GM19468 (cell line): ENCODE data around the gene FYB1.
"Not testable (repeated sequence)": the region's sequence is repeated elsewhere in the genome, so short reads cannot be mapped to it uniquely, and the experiment has no call there.

Experiments
- ATAC-seq: cut with Tn5 transposase; IDR thresholded peaks from one replicate; pipeline ENCODE4 v1.9.1; 2021; ENCODE audit warnings: mild to moderate bottlenecking, moderate library complexity, moderate number of reproducible peaks; ENCODE audit not compliant: unreplicated experiment; ENCODE audit errors: extremely low read depth

FYB1 gene, protein sequence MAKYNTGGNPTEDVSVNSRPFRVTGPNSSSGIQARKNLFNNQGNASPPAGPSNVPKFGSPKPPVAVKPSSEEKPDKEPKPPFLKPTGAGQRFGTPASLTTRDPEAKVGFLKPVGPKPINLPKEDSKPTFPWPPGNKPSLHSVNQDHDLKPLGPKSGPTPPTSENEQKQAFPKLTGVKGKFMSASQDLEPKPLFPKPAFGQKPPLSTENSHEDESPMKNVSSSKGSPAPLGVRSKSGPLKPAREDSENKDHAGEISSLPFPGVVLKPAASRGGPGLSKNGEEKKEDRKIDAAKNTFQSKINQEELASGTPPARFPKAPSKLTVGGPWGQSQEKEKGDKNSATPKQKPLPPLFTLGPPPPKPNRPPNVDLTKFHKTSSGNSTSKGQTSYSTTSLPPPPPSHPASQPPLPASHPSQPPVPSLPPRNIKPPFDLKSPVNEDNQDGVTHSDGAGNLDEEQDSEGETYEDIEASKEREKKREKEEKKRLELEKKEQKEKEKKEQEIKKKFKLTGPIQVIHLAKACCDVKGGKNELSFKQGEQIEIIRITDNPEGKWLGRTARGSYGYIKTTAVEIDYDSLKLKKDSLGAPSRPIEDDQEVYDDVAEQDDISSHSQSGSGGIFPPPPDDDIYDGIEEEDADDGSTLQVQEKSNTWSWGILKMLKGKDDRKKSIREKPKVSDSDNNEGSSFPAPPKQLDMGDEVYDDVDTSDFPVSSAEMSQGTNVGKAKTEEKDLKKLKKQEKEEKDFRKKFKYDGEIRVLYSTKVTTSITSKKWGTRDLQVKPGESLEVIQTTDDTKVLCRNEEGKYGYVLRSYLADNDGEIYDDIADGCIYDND

DNA sequence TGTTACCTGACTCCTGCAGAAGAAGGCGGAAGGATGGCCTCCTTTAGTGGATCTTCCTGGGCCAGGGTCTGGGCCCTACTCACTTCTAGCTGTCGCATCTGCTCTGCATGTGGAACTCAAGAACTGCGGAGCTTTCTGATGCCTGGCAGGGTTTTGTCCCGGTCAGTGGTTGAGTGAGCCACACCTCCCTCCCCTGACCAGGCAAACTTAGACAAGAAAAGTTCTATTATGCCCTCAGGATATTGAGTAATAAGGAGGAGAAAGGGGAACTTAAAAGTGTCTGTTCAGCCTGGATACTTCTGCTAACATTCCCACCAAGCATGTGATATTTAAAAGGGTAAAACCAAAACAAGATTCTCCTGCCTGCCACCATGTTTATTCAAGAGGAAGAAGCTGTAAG lies at the start of gene FYB1:
TSS of gene FYB1 (minus strand) at position 127 of the 400 bp plus-strand sequence. CDS start 16,603 bp downstream, outside the sequence.
- ATAC-seq = no peak

DNA sequence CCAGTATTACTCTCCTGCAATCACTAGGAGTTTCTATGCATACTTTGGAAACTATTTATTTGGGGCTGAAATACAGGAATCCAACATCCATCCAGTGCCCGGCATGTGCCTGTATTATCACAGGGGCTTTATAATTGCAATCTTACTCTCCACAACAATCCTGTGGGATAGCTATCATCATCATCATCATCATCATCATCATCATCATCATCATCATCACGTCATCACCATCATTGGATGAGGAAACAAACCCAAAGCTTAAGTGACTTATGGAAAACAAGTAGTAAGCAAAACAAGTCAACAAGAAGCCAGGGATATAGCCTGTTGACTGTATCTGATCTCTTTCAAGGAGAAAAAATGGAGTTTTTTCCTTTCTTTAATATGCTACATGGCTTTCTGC lies 47.8 kb upstream of the FYB1 start:
- no peak for ATAC-seq

DNA sequence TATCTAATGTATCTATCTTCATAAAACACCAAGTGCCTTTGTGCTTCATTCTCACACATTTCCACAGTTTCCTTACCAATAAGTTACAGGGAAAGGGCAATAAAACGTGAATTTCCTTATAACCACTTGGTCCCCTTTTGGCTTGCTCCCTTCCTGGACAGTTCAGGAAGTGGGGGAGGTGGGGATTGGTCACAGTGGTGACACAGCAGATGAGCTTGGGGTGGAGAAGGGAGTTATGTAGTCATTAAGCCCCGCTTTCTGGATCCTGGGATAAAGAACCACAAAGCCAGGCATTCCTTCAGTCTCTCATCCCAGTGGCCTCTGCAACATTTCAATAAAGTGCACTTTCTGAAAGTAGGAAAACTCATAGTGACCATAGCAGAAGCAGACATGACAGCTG lies 47.1 kb upstream of the FYB1 start:
- no peak for ATAC-seq

DNA sequence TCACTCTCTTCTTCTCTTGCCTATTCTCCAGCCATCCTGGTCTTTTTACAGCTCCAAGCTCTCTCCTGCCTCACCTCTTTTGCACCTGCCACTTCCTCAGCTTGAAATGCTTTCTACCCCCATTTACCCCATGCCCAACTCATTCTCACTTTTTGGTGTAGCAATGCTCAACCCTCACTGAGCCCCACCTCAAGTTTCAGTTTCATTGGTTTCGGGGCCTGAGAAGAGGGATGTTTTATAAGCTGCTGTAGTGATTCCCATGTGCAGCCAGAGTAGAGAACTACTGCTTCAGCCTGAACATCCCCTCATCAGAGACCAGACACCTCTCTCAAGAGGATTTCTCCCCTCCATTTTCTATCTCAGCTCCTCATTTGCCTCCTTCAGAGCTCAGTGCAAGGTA lies 45.2 kb upstream of the FYB1 start:
- peak; percentile 48 for ATAC-seq

DNA sequence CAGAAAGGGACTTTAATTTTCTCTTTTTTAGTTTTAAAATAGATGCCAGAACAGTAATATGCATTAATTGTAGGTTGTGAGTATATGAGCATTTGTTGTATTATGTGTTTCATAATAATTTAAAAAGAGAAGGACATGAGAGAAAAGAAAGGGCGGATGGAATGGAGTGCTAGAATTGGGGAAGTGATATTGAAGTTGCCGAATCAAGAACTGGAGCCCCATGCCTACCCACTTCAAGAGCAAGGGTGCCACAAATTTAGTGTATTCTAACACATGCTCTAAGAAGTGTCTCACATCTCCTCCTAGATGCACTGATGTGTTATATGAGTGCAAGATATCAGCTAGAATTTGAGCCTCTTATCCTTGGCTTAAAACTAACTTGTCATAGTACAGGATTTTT lies 43.6 kb upstream of the FYB1 start:
- no peak for ATAC-seq

DNA sequence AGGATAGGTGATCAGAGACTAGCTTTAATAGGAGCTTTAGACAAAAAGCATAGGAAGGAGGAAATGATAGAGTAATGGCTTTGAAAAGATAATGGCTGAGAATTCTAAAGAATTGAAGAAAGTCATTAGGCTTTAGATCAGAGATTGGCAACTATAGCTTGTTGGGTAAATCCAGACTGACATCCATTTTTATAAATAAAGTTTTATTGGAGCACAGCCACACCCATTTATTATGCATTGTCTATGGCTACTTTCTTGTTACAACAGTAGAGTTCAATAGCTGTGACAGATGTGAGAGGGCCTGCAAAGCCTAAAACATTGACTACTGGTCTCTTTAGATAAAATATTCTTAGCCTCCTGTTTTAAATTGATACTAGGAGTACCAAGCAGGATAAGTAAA lies 40.7 kb upstream of the FYB1 start:
- no peak for ATAC-seq

DNA sequence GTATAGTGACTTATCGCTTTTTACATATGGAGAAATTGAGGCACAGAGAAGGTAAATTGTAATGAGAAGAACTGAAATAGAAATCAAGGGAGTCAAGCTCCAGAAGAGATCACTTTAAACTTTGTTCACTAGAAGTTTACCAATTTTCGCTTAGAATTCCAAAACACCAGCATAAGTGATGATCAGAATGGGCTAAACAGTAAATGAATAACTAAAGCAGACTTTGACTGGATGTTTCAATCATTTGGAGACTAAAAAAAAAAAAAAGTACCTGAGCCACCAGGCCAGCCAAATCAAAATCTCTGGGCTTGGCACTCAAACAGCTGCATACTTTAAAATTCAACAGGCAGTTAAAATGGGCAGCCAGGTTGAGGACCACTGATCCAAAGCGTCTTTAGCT lies 38.2 kb upstream of the FYB1 start:
- no peak for ATAC-seq

DNA sequence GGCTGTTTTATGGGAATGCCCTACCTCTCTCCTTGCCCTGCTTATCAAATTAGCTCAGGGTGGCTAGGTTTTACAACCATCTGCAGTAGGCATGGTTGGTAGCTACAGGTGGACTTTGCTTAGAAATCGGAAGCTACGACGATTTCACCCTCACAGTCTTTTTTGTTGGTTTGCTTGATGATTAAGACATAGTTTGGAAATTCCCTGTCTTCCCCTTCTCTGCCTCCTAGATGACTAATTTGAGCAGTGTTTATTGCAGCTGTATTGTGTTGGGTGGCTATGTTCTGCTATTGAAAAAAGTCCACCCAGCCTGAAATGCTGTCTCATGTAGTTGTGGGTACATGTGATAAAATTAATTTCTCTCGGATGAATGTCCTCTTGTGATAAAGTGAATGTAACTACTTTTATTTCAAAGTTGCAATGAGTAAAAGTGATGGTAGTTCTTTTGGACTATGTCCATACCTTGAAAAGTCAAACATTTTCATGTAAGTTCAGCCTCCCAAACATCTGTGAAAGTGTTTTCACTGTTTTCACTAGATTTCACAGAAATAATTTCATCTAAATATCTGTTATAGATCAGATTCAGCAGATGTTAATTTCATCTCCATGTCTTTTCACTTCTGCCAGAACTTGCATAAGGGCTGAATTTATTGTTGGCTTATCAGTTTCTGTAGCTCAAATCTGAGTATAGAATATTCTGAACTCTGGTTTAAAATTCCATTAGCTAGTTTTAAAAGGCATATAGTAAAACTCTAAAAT lies 37.3 kb upstream of the FYB1 start:
- no peak for ATAC-seq

DNA sequence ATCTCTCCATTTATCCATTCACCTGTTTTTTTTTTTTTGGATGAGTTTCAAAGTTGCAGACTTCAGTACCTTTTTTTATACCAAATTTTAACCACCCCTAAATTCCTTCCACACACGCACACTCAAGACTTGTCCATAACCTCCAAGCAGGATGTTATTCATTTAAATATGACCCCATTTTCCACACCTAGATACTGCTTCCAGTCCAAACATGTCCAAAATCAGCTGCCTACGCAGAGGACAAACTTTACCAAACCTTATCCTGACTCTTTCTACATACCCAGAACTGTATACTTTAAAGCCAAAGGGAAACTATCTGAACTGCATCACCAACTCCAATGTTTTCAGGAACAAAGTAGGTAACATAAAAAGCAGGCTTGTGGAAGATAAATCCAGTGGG lies 36.0 kb upstream of the FYB1 start:
- ATAC-seq = no peak

DNA sequence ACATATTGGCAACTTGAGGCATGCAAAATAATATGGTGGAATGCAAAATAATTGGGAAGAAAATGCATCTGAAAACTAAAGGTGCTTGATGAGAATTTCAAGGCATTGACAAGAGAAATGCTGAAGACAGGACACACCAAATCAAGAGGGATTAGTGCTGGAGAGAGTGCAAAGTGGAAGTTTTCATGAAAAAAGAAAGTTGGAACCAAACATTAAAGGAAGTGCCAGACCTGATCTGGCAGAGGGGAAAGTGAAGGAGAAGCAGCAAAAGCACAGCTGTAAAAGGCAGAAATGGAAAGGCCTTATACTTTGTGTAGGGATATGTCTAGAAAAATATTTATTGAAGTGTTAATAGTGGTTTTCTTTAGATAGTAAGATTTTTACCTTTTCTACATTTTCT lies 35.3 kb upstream of the FYB1 start:
- ATAC-seq = no peak

DNA sequence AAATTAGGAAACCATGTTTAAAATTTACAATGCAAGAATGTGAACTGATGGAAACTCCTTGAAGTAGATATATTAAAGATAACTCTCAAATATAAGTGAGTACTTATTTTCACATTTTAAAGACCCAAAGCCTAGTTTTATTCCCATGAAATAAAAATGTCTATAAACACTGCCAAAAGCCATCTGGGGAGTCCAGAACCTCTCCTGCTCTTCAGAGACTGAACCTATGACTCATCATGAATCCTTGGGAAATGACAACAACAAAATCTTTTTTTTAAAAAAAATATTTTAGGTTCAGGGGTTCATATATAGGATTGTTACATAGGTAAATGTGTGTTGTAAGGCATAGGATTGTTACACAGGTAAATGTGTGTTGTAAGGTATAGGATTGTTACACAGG lies 33.8 kb upstream of the FYB1 start:
- no peak for ATAC-seq

DNA sequence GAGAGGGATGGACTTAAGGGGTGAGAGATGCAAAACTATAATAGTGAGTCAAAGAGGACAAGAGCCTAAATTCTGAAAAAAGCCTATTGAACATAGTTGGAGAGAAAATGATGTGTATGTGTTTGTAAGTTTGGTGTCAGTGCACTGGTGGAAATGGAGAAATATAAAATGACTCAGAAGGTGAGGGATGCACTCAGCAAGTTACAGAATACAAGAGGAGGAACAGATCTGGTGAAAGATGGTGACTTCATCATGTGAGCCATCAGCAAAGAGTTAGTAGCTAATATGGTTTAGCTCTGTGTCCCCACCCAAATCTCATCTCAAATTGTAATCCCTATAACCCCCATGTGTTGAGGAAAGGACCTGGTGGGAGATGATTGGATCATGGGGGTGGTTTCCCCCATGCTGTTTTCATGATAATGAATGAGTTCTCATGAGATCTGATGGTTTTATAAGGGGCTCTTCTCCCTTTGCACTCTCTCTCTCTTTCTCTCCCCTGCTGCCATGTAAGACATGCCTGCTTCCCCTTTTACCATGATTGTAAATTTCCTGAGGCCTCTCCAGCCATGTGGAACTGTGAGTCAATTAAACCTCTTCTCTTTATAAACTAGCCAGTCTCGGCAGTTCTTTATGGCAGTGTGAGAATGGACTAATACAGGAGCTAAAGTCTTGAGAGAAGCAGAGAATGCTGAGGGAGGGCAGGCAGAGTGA lies 30.4 kb upstream of the FYB1 start:
- no peak for ATAC-seq

DNA sequence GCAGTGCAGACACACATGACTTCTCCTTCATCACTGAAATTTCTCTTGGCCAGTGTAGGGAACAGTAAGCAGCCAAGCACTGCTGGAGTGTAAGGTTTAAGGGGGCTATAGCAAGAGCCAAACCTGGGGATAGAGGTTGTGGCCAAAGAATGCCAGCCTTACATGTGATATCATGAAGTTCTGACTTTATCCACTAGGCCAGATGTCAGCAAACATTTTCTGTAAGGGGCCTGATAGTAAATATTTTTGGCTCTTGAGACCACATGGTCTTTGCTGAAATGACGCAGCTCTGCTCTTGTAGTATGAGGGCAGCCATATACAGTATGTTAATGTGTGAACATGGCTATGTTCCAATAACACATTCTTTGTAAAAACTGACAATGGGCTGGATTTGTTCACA lies 29.7 kb upstream of the FYB1 start:
- no peak for ATAC-seq

DNA sequence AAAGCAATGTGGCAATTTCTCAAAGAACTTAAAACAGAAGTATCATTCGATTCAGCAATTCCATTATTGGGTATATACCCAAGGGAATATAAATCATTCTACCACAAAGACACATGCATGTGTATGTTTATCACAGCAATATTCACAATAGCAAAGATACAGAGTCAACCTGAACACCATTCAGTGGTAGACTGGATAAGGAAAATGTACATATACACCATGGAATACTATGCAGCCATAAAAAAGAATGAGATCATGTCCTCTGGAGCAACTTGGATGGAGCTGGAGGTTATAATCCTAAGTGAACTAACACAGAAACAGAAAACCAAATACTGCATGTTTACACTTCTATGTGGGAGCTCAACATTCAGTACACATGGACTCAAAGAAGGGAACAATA lies 21.4 kb upstream of the FYB1 start:
- ATAC-seq = no peak

DNA sequence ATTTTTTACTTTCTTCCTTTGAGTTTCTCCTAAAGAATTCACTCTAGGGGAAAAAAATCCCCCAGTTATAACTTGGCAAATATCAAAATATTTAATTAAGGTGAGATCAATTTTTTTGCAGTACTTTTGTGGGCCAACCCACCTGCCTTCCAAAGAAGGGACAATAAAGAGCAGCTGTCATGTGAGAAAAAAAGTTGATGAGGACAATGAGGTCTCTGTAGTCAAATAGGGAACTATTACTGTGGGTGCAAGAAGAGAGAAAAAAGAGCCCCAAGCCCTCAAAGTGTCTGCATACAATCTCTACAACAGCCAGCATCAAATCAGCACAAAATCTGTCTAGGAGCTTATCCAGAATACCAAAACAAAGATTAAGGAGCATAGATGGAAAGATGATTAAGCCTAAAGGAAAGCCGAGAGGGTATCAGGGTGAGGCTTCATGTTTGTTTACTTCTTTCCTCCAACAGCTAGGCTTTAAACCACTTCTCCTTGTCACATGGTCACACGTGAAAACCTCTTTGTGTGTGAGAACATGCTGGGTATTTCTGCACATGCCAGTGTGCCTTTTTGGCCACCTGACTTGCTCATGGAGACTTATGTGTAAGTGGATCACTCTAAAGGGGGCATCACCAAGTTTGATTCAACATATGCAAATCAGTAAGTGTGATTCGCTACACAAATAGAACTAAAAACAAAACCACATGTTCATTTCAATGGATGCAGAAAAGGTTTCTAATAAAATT lies 19.2 kb upstream of the FYB1 start:
- ATAC-seq = no peak

DNA sequence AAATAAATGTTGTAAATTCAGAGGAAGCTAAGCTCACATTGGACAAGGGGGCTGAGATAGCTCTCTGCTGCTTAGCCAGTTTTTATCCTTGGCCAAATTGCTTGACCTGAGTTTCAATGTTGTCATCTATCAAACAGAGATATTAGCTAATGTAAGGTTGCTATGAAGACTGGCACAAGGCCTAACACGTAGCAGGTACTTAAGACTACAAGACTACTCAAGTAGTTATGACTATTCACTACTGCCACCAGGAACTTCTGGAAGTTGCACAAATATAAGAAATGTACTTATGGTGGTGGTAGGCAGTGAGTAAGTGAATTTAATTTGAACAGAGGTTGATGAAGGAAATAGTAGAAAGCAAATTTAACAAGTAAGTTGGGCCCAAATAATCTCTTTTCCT lies 17.4 kb upstream of the FYB1 start:
- ATAC-seq = no peak

DNA sequence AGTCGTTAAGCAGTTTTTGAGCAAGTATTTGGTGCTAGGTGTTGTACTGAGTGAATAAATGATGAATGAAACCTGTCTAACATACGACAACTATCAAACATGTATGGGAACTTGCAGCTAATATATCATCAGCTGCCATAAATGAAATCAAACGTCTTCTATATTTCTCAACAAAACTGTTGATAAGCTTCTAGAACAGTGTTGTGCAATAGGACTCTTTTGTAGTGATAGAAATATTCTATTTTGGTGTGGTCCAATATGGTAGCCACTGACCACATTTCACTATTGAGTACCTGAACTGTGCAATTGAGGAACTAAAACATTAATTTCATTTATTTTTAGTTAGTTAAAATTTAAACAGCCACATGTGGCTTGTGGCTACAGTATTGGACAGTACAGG lies 16.3 kb upstream of the FYB1 start:
- no peak for ATAC-seq

DNA sequence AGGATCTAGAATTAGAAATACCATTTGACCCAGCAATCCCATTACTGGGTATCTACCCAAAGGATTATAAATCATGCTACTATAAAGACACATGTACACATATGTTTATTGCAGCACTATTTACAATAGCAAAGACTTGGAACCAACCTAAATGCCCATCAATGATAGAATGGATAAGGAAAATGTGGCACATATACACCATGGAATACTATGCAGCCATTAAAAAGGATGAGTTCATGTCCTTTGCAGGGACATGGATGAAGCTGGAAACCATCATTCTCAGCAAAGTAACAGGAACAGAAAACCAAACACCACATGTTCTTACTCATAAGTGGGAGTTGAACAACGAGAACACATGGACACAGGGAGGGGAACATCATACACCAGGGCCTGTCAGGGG lies 15.1 kb upstream of the FYB1 start:
- not testable (repeated sequence) for ATAC-seq

DNA sequence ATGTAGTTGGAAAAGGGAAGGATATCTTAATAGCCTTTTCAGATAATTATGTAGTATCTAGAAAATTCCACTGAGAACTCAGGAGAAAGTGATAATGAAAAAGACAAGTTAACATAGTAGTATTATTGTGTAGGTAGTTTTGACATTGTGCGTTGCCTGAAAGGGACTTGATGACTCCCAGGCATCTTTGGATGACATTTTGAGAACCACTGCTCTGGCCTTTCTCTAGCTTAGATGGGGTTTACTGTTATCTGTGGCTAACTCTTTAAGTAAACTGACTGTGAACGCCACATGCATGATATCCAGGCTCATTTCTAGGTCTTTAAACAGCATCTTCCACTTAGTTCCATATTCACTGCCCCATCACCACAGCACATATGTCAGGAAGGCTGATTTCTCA lies 14.4 kb upstream of the FYB1 start:
- no peak for ATAC-seq
